H9 (cell line): ENCODE data around the gene PLXNA4. TPM values are rescaled to one million over a fixed set of nuclear protein-coding genes. Genes with fewer than 3 reads are reported as not detected.

Experiments used
- DNase-seq: peaks from one replicate; pipeline ENCODE4 v3.0.0-alpha.2; 2017
- H2AFZ ChIP-seq: one replicate; pipeline ENCODE4 v1.6.1; 2013; ENCODE audit warnings: mild to moderate bottlenecking, low read length, control low read depth, moderate library complexity
- H2AK5ac ChIP-seq: 2 replicates; pipeline ENCODE4 v1.6.1; 2013; ENCODE audit warnings: low read length, control low read depth, mixed read lengths; ENCODE audit not compliant: insufficient read length
- H2BK120ac ChIP-seq: one replicate; pipeline ENCODE4 v1.6.1; 2013; ENCODE audit warnings: low read depth, mild to moderate bottlenecking, low read length, control low read depth, inconsistent platforms; ENCODE audit not compliant: poor library complexity, severe bottlenecking
- H2BK12ac ChIP-seq: 2 replicates; pipeline ENCODE4 v1.6.1; 2013; ENCODE audit warnings: low read length, control low read depth, mixed read lengths, low read depth; ENCODE audit not compliant: insufficient read length
- H2BK15ac ChIP-seq: 2 replicates; pipeline ENCODE4 v1.6.1; 2013; ENCODE audit warnings: low read depth, low read length, control low read depth
- H2BK20ac ChIP-seq: one replicate; pipeline ENCODE4 v1.6.1; 2013; ENCODE audit warnings: low read depth, mild to moderate bottlenecking, low read length, control low read depth, inconsistent platforms; ENCODE audit not compliant: poor library complexity, severe bottlenecking
- H2BK5ac ChIP-seq: 2 replicates; pipeline ENCODE4 v1.6.1; 2013; ENCODE audit warnings: low read length, control low read depth, mixed read lengths; ENCODE audit not compliant: insufficient read length
- H3K14ac ChIP-seq: 2 replicates; pipeline ENCODE4 v1.6.1; 2013; ENCODE audit warnings: low read length, control low read depth; ENCODE audit not compliant: insufficient read depth
- H3K18ac ChIP-seq: 2 replicates; pipeline ENCODE4 v1.6.1; 2013; ENCODE audit warnings: low read depth, mild to moderate bottlenecking, mixed read lengths, low read length, control low read depth; ENCODE audit not compliant: insufficient read length
- H3K23ac ChIP-seq: 2 replicates; pipeline ENCODE4 v1.6.1; 2013; ENCODE audit warnings: low read length, control low read depth, mixed read lengths, low read depth; ENCODE audit not compliant: insufficient read length
- H3K23me2 ChIP-seq: 2 replicates; pipeline ENCODE4 v1.6.1; 2013; ENCODE audit warnings: low read depth, mild to moderate bottlenecking, mixed read lengths, low read length, control low read depth; ENCODE audit not compliant: insufficient read length, poor library complexity, severe bottlenecking
- H3K27ac ChIP-seq: 2 replicates; pipeline ENCODE4 v1.5.1; 2013; ENCODE audit warnings: low read length, control low read depth, mixed read lengths, low read depth; ENCODE audit not compliant: insufficient read length
- H3K27me3 ChIP-seq: 2 replicates; pipeline ENCODE4 v1.6.1; 2013; ENCODE audit warnings: low read length, control low read depth, inconsistent platforms; ENCODE audit not compliant: insufficient read depth
- H3K4ac ChIP-seq: 2 replicates; pipeline ENCODE4 v1.6.1; 2013; ENCODE audit warnings: low read depth, mild to moderate bottlenecking, control low read depth, inconsistent platforms, low read length, moderate library complexity
- H3K4me1 ChIP-seq: 2 replicates; pipeline ENCODE4 v1.6.1; 2013; ENCODE audit warnings: low read length, control low read depth, inconsistent platforms; ENCODE audit not compliant: insufficient read depth
- H3K4me2 ChIP-seq: 2 replicates; pipeline ENCODE4 v1.6.1; 2013; ENCODE audit warnings: low read length, control low read depth, mixed read lengths; ENCODE audit not compliant: insufficient read length, insufficient read depth
- H3K56ac ChIP-seq: 2 replicates; pipeline ENCODE4 v1.6.1; 2013; ENCODE audit warnings: low read depth, mild to moderate bottlenecking, mixed read lengths, low read length, control low read depth; ENCODE audit not compliant: insufficient read length
- H3K79me1 ChIP-seq: 2 replicates; pipeline ENCODE4 v1.6.1; 2013; ENCODE audit warnings: low read depth, mild to moderate bottlenecking, moderate library complexity, low read length, control low read depth, inconsistent platforms; ENCODE audit not compliant: insufficient read depth, poor library complexity, severe bottlenecking
- H3K79me2 ChIP-seq: 2 replicates; pipeline ENCODE4 v1.6.1; 2013; ENCODE audit warnings: low read length, control low read depth, inconsistent platforms; ENCODE audit not compliant: insufficient read depth
- H3K9ac ChIP-seq: 2 replicates; pipeline ENCODE4 v1.6.1; 2013; ENCODE audit warnings: low read length, control low read depth, mixed read lengths; ENCODE audit not compliant: insufficient read length; ENCODE audit errors: extremely low read depth
- H3K9me3 ChIP-seq: one replicate; pipeline ENCODE4 v1.6.1; 2013; ENCODE audit warnings: low read depth, low read length, inconsistent platforms; ENCODE audit not compliant: control insufficient read depth
- H3T11ph ChIP-seq: one replicate; pipeline ENCODE4 v1.6.1; 2013; ENCODE audit warnings: mild to moderate bottlenecking, low read length, control low read depth, inconsistent platforms
- H4K20me1 ChIP-seq: one replicate; pipeline ENCODE4 v1.6.1; 2013; ENCODE audit not compliant: control insufficient read depth, insufficient read length, insufficient read depth
- H4K5ac ChIP-seq: 2 replicates; pipeline ENCODE4 v1.6.1; 2013; ENCODE audit warnings: low read depth, mild to moderate bottlenecking, mixed read lengths, low read length, control low read depth; ENCODE audit not compliant: insufficient read length
- H4K8ac ChIP-seq: replicated peaks from 2 replicates; pipeline ENCODE4 v1.6.1; 2013; ENCODE audit warnings: low read length, control low read depth, mixed read lengths, low read depth; ENCODE audit not compliant: insufficient read length
- H4K91ac ChIP-seq: 2 replicates; pipeline ENCODE4 v1.6.1; 2013; ENCODE audit warnings: low read depth, mild to moderate bottlenecking, moderate library complexity, mixed read lengths, low read length, control low read depth; ENCODE audit not compliant: insufficient read length
- H3K27ac Mint-ChIP-seq, 3 experiments: 2 replicates in 2 of 3; 3 replicates in 1 of 3; pipeline ENCODE4 v1.8.0; 2020 to 2021; ENCODE audit warnings: mixed read lengths in 3 of 3, mild to moderate bottlenecking in 1 of 3, moderate library complexity in 1 of 3
- H3K27me3 Mint-ChIP-seq: 2 replicates; pipeline ENCODE4 v1.8.0; 2021; ENCODE audit warnings: low read depth, mild to moderate bottlenecking, moderate library complexity, mixed read lengths
- H3K36me3 Mint-ChIP-seq, 3 experiments: 2 replicates in 2 of 3; 3 replicates in 1 of 3; pipeline ENCODE4 v1.8.0; 2020 to 2021; ENCODE audit warnings: low read depth in 3 of 3, mixed read lengths in 3 of 3; ENCODE audit not compliant: insufficient read depth in 1 of 3
- H3K4me1 Mint-ChIP-seq, 2 experiments: 2 replicates each; pipeline ENCODE4 v1.8.0; 2020; ENCODE audit warnings: mixed read lengths in 2 of 2
- H3K4me3 Mint-ChIP-seq, 2 experiments: 2 replicates in 1 of 2; 3 replicates in 1 of 2; pipeline ENCODE4 v1.8.0; 2020 to 2021; ENCODE audit warnings: mild to moderate bottlenecking in 2 of 2, mixed read lengths in 2 of 2, moderate library complexity in 1 of 2
- H3K9me3 Mint-ChIP-seq, 2 experiments: 2 replicates in 1 of 2; 3 replicates in 1 of 2; pipeline ENCODE4 v1.8.0; 2020; ENCODE audit warnings: mild to moderate bottlenecking in 2 of 2, mixed read lengths in 2 of 2, moderate library complexity in 1 of 2
- WGBS: extraction: QIAGEN DNeasy Blood & Tissue Kit; methylation state at CpG from one replicate; pipeline ENCODE4 v1.1.7; 2013; ENCODE audit warnings: missing lambda C conversion rate, low lambda C conversion rate, mixed read lengths; ENCODE audit not compliant: insufficient read length; ENCODE audit errors: extremely low coverage; 5-methylcytosine and 5-hydroxymethylcytosine counted together
- total RNA-seq: library from RNA; stranded (reverse); gene quantifications from 2 replicates; pipeline ENCODE4 v1.2.1, GENCODE V29; 2021
- TF ChIP-seq, protein P1 (sequence below): fragments of 200-600 bp; sonication (generic); conservative IDR thresholded peaks from 3 replicates; pipeline ENCODE4 v1.8.0; 2021; ENCODE audit warnings: antibody characterized with exemption, mild to moderate bottlenecking

The PLXNA4 gene
- total RNA-seq, 1 experiment from 2014 or later: 0.35 TPM

DNA sequence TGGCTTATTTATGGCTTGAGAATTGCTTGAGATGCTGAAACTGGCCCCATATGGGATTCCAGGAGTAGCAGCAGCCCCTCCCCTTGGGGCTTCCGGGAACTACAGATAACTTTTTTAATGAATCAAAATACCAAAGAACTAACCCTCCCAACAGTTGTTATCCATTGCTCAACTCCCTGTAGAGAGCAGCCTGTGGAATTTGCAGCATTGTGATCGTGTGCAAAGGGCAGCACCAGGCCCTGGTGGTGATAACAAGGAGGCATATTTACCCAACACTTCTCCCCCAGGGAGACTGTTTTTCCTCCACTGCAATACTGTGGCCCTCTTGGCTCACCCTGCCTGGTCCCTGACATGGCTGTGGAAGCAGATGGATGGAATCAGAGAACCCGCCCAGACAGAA lies 196.2 kb downstream of the PLXNA4 start:
- TF ChIP-seq, protein P1, sequence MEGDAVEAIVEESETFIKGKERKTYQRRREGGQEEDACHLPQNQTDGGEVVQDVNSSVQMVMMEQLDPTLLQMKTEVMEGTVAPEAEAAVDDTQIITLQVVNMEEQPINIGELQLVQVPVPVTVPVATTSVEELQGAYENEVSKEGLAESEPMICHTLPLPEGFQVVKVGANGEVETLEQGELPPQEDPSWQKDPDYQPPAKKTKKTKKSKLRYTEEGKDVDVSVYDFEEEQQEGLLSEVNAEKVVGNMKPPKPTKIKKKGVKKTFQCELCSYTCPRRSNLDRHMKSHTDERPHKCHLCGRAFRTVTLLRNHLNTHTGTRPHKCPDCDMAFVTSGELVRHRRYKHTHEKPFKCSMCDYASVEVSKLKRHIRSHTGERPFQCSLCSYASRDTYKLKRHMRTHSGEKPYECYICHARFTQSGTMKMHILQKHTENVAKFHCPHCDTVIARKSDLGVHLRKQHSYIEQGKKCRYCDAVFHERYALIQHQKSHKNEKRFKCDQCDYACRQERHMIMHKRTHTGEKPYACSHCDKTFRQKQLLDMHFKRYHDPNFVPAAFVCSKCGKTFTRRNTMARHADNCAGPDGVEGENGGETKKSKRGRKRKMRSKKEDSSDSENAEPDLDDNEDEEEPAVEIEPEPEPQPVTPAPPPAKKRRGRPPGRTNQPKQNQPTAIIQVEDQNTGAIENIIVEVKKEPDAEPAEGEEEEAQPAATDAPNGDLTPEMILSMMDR: no peak

More for the DNA sequence above, 196.2 kb downstream of the PLXNA4 start:
- H2BK5ac ChIP-seq: no peak overlapping the region
- no peaks in the 10 kb centered on the region for H3K9me3 Mint-ChIP-seq
- H3K9me3 ChIP-seq: no peaks in the 10 kb centered on the region
- H3T11ph ChIP-seq: no peak overlapping the region
- H4K20me1 ChIP-seq: no peaks in the 10 kb centered on the region
- H3K79me1 ChIP-seq: no peaks in the 10 kb centered on the region
- peaks cover 14% of the 10 kb centered on the region for H3K27me3 Mint-ChIP-seq
- H4K5ac ChIP-seq: no peak overlapping the region
- no peak for DNase-seq
- H3K4me1 Mint-ChIP-seq: peaks cover 18 to 22% of the 10 kb centered on the region in 2 experiments
- no peak overlapping the region for H3K56ac ChIP-seq
- no peak overlapping the region for H3K4me2 ChIP-seq
- no peak overlapping the region for H2AK5ac ChIP-seq
- no peaks in the 10 kb centered on the region for H3K36me3 Mint-ChIP-seq
- H4K8ac ChIP-seq: no peak overlapping the region
- no peak overlapping the region for H3K4me3 Mint-ChIP-seq
- H3K27me3 ChIP-seq: no peaks in the 10 kb centered on the region
- no CpG with 5 or more reads among the region's 3 CpGs for WGBS
- no peak overlapping the region for H3K23ac ChIP-seq
- no peak overlapping the region for H2BK20ac ChIP-seq
- no peak overlapping the region for H3K14ac ChIP-seq
- no peak overlapping the region for H3K18ac ChIP-seq
- no peak overlapping the region for H2BK15ac ChIP-seq
- no peak overlapping the region for H3K27ac ChIP-seq
- H3K23me2 ChIP-seq: no peaks in the 10 kb centered on the region
- no peak overlapping the region for H2BK120ac ChIP-seq
- H3K9ac ChIP-seq: no peak overlapping the region
- peaks cover 2% of the 10 kb centered on the region; the same call in 1 of the 2 replicates for H3K4me1 ChIP-seq
- peak overlapping the region in 2 of 3 experiments; percentile 17 to 50; a peak in 2 of 7 replicates for H3K27ac Mint-ChIP-seq
- no peaks in the 10 kb centered on the region for H3K79me2 ChIP-seq
- no peak overlapping the region for H2AFZ ChIP-seq
- no peak overlapping the region for H2BK12ac ChIP-seq
- H4K91ac ChIP-seq: no peak overlapping the region
- H3K4ac ChIP-seq: no peak overlapping the region
